ENCODE data around the gene HNRNPC. TPM values are rescaled to one million over a fixed set of nuclear protein-coding genes. Genes with fewer than 3 reads are reported as not detected.
"Not testable (repeated sequence)": the region's sequence is repeated elsewhere in the genome, so short reads cannot be mapped to it uniquely, and the experiment has no call there.

HNRNPC gene
- total RNA-seq, 1 donor from 2014 or later: 683 TPM

DNA sequence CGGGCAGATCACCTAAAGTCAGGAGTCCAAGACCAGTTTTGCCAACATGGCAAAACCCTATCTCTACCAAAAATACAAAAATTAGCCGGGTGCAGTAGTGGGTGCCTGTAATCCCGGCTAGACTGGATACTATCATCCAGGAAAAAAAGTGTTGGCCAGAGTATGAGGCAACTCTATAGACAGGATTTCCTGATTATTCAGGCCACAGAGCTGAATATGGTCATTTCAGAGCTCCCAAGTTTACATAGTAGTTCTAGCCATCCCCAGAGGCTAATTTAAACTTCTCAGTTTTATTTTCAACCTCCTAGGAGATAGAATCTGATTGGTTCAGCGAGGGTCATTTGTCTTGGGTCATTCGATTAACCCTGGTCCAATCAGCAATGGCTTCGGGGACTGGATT lies 17.9 kb upstream of the HNRNPC start:
- intact Hi-C loops (cut with micrococcal nuclease): no loop called here
- DNase-seq: no peak
- ChIA-PET POLR2A (no interaction called here), CTCF (no interaction called here)
- no peaks in the 10 kb centered on the region for H3K36me3 Mint-ChIP-seq (ENCODE audit: low read depth)
- H3K27ac Mint-ChIP-seq: no peak overlapping the region
- TF ChIP-seq, protein P1, sequence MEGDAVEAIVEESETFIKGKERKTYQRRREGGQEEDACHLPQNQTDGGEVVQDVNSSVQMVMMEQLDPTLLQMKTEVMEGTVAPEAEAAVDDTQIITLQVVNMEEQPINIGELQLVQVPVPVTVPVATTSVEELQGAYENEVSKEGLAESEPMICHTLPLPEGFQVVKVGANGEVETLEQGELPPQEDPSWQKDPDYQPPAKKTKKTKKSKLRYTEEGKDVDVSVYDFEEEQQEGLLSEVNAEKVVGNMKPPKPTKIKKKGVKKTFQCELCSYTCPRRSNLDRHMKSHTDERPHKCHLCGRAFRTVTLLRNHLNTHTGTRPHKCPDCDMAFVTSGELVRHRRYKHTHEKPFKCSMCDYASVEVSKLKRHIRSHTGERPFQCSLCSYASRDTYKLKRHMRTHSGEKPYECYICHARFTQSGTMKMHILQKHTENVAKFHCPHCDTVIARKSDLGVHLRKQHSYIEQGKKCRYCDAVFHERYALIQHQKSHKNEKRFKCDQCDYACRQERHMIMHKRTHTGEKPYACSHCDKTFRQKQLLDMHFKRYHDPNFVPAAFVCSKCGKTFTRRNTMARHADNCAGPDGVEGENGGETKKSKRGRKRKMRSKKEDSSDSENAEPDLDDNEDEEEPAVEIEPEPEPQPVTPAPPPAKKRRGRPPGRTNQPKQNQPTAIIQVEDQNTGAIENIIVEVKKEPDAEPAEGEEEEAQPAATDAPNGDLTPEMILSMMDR (IDR thresholded peaks at IDR 0.05): no peak
- no peaks in the 10 kb centered on the region for H3K27me3 Mint-ChIP-seq
- no peak for ATAC-seq (ENCODE audit: low read depth)
- H3K4me3 Mint-ChIP-seq: no peak overlapping the region
- H3K4me1 Mint-ChIP-seq: peaks cover 3% of the 10 kb centered on the region
- H3K9me3 Mint-ChIP-seq: no peaks in the 10 kb centered on the region

DNA sequence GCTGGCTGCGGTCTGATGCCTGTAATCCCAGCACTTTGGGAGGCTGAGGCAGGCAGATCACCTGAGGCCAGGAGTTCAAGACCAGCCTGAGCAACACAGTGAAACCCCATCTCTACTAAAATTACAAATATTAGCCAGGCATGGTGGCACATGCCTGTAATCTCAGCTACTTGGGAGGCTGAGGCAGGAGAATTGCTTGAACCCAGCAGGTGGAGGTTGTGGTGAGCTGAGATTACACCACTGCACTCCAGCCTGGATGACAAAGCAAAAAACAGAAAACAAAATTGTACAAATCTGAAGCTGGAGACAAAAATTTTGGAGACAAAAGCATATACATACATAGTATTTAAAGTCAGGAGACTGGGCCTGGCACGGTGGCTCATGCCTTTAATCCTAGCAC lies 17.3 kb upstream of the HNRNPC start:
- H3K27ac Mint-ChIP-seq; ATAC-seq (ENCODE audit: low read depth); DNase-seq; H3K9me3 Mint-ChIP-seq; intact Hi-C loops (cut with micrococcal nuclease); POLR2A ChIA-PET; H3K36me3 Mint-ChIP-seq (ENCODE audit: low read depth); H3K4me1 Mint-ChIP-seq; H3K4me3 Mint-ChIP-seq; CTCF ChIA-PET; H3K27me3 Mint-ChIP-seq: not testable (repeated sequence)

- DNase-seq; H3K27ac Mint-ChIP-seq; H3K36me3 Mint-ChIP-seq (ENCODE audit: low read depth); ATAC-seq (ENCODE audit: low read depth); H3K4me1 Mint-ChIP-seq; intact Hi-C loops (cut with micrococcal nuclease); POLR2A ChIA-PET; CTCF ChIA-PET; H3K9me3 Mint-ChIP-seq; H3K27me3 Mint-ChIP-seq; H3K4me3 Mint-ChIP-seq: not testable (repeated sequence)
Observed at GRCh38 chr14:21281917-21282316, 12.7 kb upstream of the HNRNPC start.

GRCh38 chr14:21279783-21280182 lies 10.5 kb upstream of the HNRNPC start, which contains the start of gene RPGRIP1:
TSS of gene RPGRIP1 (plus strand) at chr14:21280083. CDS start at chr14:21287977, 7,894 bp downstream.
- H3K9me3 Mint-ChIP-seq: no peaks in the 10 kb centered on the region
- no peak within 1 kb of the TSS for H3K4me3 Mint-ChIP-seq
- intact Hi-C loops (cut with micrococcal nuclease): no loop called here
- no peak within 1 kb of the TSS for H3K27ac Mint-ChIP-seq
- ATAC-seq (ENCODE audit: low read depth) (no peak), DNase-seq (no peak)
- no peaks in the 10 kb centered on the region for H3K27me3 Mint-ChIP-seq
- TF ChIP-seq, protein P1 (IDR thresholded peaks at IDR 0.05): no peak
- H3K4me1 Mint-ChIP-seq: no peaks in the 10 kb centered on the region
- ChIA-PET POLR2A (interaction anchor here (0.6 to 1.1 kb wide), 4 partner anchors 10 to 50 kb away, joined by 3 to 9 read pairs (median 5); no protein-coding TSS in a partner anchor), CTCF (no interaction called here)
- H3K36me3 Mint-ChIP-seq (ENCODE audit: low read depth): no peaks in the 10 kb centered on the region

GRCh38 chr14:21278632-21279031 lies 9.4 kb upstream of the HNRNPC start:
- H3K27me3 Mint-ChIP-seq: no peaks in the 10 kb centered on the region
- H3K4me1 Mint-ChIP-seq: no peaks in the 10 kb centered on the region
- ATAC-seq (ENCODE audit: low read depth): no peak
- no peak for DNase-seq
- ChIA-PET CTCF (no interaction called here), POLR2A (no interaction called here)
- intact Hi-C loops (cut with micrococcal nuclease): no loop called here
- no peaks in the 10 kb centered on the region for H3K9me3 Mint-ChIP-seq
- H3K4me3 Mint-ChIP-seq: no peak overlapping the region
- H3K36me3 Mint-ChIP-seq (ENCODE audit: low read depth): no peaks in the 10 kb centered on the region
- TF ChIP-seq, protein P1 (IDR thresholded peaks at IDR 0.05): no peak
- no peak overlapping the region for H3K27ac Mint-ChIP-seq

DNA sequence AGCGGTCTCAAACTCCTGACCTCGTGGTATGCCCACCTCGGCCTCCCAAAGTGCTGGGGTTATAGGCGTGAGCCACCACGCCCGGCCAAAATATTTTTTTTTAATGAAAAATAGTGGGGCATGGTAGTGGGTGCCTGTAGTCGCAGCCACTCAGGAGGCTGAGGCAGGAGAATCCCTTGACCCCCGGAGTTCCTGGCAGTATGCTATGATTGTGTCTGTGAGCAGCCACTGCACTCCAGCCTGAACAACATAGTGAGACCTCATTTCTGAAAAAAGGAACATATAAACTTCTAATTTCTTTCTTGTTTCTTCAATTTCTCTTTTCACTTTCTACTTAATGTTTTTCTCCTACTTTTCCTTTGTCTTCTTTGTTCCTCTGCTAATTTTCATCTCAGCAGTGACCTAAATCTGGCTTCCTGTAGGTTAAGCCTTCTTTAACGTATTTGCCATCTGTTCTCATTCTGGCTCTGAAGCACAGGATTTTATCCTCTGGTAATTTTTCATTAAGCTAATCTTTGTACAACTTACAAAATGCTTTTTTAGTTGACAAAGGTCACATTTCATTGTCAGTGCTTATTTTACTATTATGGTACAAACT lies 6.1 kb upstream of the HNRNPC start:
- POLR2A ChIA-PET: interaction anchor here (0.5 to 2.8 kb wide), 4 partner anchors 20 to 151 kb away, joined by 4 to 8 read pairs (median 5); no protein-coding TSS in a partner anchor
- Mint-ChIP-seq H3K9me3 (no peaks in the 10 kb centered on the region), H3K4me3 (no peak overlapping the region), H3K4me1 (peaks cover 4% of the 10 kb centered on the region), H3K36me3 (ENCODE audit: low read depth) (no peaks in the 10 kb centered on the region), H3K27ac (no peak overlapping the region), H3K27me3 (no peaks in the 10 kb centered on the region)
- no peak for ATAC-seq (ENCODE audit: low read depth)
- no peak for DNase-seq
- intact Hi-C loops (cut with micrococcal nuclease): no loop called here
- TF ChIP-seq, protein P1 (IDR thresholded peaks at IDR 0.05): no peak
- CTCF ChIA-PET: no interaction called here

- CTCF ChIA-PET: interaction anchor here (0.8 kb wide), 1 partner anchor 27 kb away, joined by 3 read pairs; no protein-coding TSS in a partner anchor
- H3K27me3 Mint-ChIP-seq; DNase-seq; H3K27ac Mint-ChIP-seq; intact Hi-C loops (cut with micrococcal nuclease); ATAC-seq (ENCODE audit: low read depth); H3K9me3 Mint-ChIP-seq; H3K4me3 Mint-ChIP-seq; POLR2A ChIA-PET: not testable (repeated sequence)
- peaks cover 18% of the 10 kb centered on the region for H3K4me1 Mint-ChIP-seq
- peaks cover 18% of the 10 kb centered on the region for H3K36me3 Mint-ChIP-seq (ENCODE audit: low read depth)
Observed at GRCh38 chr14:21272661-21273060, 3.4 kb upstream of the HNRNPC start.
